Activated CD8-positive, alpha-beta memory T cell treated with anti-CD3 and anti-CD28 coated beads for 24 hours (primary cell): ENCODE data around the gene HOXB7.

Experiments used
- DNase-seq: peaks from one replicate; pipeline ENCODE4 v3.0.0-alpha.2; 2020

The HOXB7 gene

DNA sequence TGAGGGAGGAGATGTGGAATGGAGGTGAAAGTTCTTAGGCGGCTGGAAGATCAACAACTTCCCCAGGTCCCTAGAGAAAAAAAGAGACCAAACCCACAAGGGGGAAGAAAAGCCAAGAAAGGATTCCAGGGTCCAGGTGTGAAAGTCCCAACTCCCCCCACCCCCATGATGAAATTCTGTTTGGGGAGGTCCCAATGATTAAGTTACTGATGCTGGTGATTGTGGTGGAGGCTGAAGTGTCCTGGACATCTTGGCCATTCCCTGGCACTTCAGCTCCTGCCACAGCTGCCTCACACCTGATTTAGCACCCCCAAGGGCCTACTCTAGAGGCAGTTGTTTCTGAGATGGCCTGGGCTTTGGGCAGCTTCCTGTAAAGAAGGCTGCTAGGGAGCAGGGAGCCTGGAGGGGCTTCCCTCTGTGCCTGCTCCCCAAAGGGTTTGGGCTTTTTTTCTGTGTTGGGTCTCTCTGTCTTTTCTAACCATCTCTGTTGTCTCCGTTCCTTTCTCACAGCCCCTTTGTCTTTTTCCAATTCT is 45.7 kb downstream of the HOXB7 start:
- no peak for DNase-seq

- no peak for DNase-seq
Measured at GRCh38 chr17:48564188-48565021, 46.4 kb downstream of the HOXB7 start.

DNA sequence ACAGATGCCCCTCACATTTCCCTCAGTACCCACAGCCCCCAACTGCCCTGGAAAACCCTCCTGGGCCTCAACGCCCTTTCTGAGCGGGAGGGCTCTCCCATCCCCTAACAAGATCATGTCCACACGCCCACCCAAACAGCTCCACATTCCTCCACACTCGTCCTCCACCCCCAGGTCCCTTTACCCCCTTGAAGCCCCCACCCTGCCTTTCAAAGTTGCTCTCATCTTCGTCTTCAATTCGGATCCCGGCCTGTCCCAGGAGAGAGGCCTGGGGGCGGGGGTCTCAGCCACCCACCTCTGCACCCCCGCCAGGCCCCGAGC is 47.0 kb downstream of the HOXB7 start:
- DNase-seq = no peak

GRCh38 chr17:48563385-48563838 is 47.4 kb downstream of the HOXB7 start:
- no peak for DNase-seq

- no peak for DNase-seq
Measured at GRCh38 chr17:48562934-48563333, 47.9 kb downstream of the HOXB7 start.

- DNase-seq = no peak
Measured at GRCh38 chr17:48561884-48562810, 48.7 kb downstream of the HOXB7 start.

- DNase-seq = no peak
Measured at GRCh38 chr17:48559840-48560817, 50.7 kb downstream of the HOXB7 start.

DNA sequence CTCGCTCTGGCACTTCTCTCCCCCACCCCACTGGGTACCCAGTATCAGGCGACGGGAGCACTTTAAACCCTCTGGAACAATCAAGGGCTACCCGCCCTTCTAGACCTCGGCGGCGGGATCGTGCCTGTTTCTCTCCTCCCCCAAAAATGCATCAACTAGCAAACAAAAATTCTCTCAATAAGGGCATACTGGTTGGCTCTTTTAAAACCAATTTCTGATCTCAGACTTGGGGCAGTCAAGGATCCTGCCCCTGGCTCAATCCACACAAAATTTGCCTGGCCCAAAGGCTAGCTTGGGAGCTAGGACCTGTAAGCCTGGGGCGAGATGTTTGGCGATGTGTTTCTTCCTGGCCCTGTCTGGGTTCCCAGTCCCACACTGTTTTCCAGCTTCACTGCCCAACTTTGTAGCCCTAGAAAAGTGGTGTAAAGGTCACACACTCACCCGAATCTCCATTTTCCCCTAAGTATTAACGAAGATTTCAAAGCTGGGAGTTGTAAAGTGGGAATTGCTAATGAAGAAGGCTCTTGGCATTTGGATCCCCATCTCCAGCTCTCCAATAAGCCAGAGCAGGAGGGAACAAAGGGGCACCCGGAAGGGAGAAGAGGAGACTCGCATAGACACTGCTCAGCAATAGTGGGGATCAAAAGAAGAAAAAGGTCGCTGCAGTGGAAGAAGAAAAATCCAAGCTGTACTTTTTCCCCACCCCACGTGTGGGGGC is 51.5 kb downstream of the HOXB7 start:
- DNase-seq = no peak

DNA sequence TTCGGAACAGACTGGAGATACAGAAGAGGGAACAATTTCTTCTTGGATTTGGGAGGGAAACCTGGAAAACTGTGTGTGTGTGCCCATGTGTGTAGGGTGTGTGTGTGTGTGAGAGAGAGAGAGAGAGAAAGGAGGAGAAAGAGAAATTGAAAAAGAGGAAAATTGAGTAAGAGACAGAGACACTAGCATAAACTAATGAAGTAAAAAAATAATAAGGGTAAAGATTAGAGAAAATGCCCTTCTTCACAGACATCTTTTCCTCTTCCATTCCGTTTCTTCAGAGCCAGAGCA is 52.0 kb downstream of the HOXB7 start:
- DNase-seq = no peak

GRCh38 chr17:48558057-48558830 is 52.6 kb downstream of the HOXB7 start:
- DNase-seq = no peak
